ENCODE results near the gene POMGNT2.

POMGNT2 gene

DNA sequence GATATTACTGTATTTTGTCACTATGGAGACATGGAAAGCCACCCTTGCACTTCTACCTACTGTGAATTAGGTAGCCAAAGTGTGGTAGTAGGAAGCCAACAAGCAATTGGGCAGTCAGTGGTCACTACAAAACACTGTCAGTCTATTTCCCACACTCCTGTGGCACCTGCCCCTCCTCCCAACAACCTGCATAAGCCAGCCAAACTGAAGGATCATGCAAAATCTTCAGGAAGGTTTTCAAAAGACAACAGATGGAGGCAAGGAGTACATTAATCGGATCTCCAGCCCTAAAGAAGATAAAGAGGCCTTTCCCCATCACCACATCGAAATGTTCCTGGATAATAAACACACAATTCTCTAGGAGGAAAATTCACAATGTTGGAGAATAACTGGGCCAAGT, 11.9 kb downstream of the POMGNT2 start:
- TF ChIP-seq, protein P1, sequence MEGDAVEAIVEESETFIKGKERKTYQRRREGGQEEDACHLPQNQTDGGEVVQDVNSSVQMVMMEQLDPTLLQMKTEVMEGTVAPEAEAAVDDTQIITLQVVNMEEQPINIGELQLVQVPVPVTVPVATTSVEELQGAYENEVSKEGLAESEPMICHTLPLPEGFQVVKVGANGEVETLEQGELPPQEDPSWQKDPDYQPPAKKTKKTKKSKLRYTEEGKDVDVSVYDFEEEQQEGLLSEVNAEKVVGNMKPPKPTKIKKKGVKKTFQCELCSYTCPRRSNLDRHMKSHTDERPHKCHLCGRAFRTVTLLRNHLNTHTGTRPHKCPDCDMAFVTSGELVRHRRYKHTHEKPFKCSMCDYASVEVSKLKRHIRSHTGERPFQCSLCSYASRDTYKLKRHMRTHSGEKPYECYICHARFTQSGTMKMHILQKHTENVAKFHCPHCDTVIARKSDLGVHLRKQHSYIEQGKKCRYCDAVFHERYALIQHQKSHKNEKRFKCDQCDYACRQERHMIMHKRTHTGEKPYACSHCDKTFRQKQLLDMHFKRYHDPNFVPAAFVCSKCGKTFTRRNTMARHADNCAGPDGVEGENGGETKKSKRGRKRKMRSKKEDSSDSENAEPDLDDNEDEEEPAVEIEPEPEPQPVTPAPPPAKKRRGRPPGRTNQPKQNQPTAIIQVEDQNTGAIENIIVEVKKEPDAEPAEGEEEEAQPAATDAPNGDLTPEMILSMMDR (conservative IDR thresholded peaks at IDR 0.05) = no peak
- no peak for TF ChIP-seq ZFX (IDR thresholded peaks at IDR 0.05)

DNA sequence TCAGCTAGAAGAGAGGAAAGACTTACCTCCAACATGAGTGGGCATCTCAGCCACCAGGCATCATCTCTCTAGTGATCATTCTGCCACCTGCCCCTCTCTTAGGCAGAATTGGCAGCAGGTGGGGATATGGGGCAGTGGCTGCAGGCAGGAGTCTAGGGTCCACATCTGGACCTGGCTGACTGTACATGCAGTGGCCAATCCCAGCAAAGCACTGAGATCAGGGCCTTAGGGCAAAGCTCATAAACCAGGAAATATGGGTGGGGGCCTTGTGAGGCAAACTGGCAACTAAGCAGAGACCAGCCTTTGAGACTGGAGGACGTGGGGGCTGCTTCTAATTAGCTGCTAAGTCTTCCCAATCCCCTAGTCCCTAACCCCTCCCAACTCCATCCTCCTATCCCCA, 12.9 kb downstream of the POMGNT2 start:
- TF ChIP-seq, protein P1 (conservative IDR thresholded peaks at IDR 0.05) = no peak
- no peak for TF ChIP-seq ZFX (IDR thresholded peaks at IDR 0.05)
- no peak overlapping the region for H3K27ac ChIP-seq

More for the DNA sequence above, 11.9 kb downstream of the POMGNT2 start:
- H3K27ac ChIP-seq = no peak overlapping the region

DNA sequence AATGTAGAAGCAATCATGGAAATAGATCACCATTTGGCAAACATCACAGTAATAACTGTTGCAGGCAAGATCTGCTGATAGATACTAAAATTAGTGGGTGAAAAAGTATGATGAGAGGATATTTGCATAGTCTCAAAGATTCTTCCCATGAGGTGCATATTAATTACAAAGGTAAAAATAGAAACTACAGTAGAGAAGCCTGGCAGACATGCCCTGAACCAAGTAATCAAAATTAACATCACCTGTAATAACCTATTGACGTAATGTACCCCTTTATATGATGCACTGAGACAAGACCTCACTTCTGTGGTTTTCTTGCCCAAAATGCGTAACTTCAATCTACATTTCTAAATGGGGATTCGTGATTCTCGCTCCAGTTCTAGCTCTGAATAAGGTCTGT, 14.4 kb downstream of the POMGNT2 start:
- TF ChIP-seq ZFX (IDR thresholded peaks at IDR 0.05) = no peak
- TF ChIP-seq, protein P1 (conservative IDR thresholded peaks at IDR 0.05) = no peak

DNA sequence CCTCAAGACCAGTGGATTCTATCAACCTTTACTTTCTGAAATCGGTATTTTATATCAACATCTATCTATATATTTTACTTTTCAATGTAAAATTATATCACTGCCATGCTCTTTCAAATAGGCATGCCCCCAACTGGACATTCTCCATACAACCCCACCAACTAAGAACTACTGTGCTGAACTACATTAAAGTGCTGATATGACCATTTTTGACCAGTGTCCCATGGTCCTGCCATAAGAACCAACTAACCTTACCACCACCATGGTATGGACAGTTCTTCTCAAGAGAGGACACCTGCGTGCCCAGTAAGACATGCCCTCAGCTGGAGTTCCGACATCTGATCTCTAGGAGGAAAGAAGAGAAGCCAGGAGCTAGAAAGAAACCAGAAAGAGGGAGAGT, 15.6 kb downstream of the POMGNT2 start:
- TF ChIP-seq ZFX (IDR thresholded peaks at IDR 0.05) = no peak
- TF ChIP-seq, protein P1 (conservative IDR thresholded peaks at IDR 0.05) = no peak

More for the DNA sequence above, 14.4 kb downstream of the POMGNT2 start:
- H3K27ac ChIP-seq = no peak overlapping the region

DNA sequence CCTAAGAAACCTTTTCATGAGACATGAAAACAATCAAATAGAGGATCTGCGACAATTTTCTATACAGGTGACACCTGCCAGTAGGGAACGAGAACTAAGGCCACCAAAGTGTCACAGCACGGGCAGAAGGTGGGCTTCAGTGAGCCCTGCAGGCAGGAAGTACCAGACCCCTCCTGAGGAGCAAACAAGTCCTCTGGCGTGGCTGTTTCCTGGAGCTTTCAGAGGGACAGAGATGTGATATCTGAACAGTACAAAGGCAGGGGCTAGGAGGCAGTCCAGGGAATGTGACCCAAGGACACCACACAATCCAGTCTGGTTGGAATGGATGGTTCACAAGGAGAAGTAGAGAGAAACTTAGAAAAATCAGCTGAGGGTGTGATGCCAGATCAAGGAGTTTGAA, 16.8 kb downstream of the POMGNT2 start:
- no peak for TF ChIP-seq ZFX (IDR thresholded peaks at IDR 0.05)
- TF ChIP-seq, protein P1 (conservative IDR thresholded peaks at IDR 0.05) = no peak
- H3K27ac ChIP-seq = no peak overlapping the region

More for the DNA sequence above, 15.6 kb downstream of the POMGNT2 start:
- no peak overlapping the region for H3K27ac ChIP-seq

DNA sequence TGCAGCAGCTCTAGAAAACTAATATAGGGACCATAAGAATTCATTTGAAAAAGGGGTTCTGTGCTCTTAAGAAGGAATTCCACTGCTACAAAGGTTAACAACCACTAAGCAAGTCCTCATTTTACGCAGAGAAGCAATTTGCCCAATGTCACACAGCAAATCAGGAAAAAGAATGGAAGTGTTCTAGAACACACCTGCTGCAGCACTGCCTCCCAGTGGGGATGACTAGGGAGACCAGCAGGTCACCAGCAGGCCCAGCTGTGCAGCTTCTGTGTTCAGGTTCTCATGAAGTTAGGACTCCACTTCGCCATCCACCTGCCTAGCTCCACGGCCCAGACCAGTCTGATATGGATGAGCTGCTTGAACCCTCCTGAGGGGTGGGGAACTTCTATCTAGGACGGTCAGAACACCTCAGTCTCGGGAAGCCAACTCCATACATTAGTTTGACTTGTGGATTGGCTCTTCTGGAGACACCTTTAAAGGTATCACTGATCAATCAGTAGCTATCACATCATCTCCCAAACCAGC, 18.6 kb downstream of the POMGNT2 start:
- TF ChIP-seq, protein P1 (conservative IDR thresholded peaks at IDR 0.05) = no peak
- TF ChIP-seq ZFX (IDR thresholded peaks at IDR 0.05) = no peak
- H3K27ac ChIP-seq = no peak overlapping the region

DNA sequence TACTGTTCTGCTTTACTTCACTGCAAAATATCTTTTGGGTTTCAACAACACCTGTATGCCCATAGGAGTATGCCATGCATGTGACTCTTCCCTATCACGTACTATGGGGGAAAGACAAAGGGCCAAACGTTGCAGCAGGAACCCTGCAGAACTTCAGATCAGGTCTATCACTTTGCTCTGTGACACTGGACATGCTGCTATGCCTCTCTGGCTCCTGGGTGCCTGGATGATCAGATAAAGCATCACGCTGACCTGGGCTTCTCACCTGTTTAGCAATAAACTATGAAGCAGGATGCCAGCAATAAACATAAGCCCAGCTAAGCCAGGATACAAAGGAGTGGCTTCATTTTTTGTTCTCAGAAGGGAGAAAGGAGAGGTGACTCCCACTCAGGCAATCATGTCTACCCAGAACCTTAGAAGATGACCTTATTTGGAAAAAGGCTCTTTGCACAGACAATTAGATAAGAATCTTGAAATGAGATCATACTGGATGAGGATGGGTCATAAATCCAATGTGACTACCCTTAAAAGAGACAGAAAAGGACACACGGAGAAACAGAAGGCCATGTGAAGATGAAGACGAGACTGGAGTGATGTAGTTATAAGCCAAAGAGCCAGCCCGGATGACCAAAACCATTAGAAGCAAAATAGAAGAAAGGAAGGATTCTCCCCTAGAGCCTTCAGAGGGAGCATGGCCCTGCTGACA, 19.3 kb downstream of the POMGNT2 start:
- TF ChIP-seq, protein P1 (conservative IDR thresholded peaks at IDR 0.05) = no peak
- TF ChIP-seq ZFX (IDR thresholded peaks at IDR 0.05) = no peak
- no peak overlapping the region for H3K27ac ChIP-seq
